Sigmoid colon (tissue), 7 donors: Measurements from ENCODE around the gene CDH22. TPM values are rescaled to one million over a fixed set of nuclear protein-coding genes. Genes with fewer than 3 reads are reported as not detected.

Source experiments
- DNase-seq: peaks from one replicate; pipeline ENCODE4 v3.0.0-alpha.2; 2019
- H3K27ac ChIP-seq, 4 donors: fragments of 200-600 bp; sonication (generic); one replicate each; pipeline ENCODE4 v1.5.1; 2016 to 2019; ENCODE audit warnings: mild to moderate bottlenecking in 1 of 4
- H3K27me3 ChIP-seq, 3 donors: fragments of 200-600 bp; sonication (generic); one replicate each; pipeline ENCODE4 v1.5.1; 2019; ENCODE audit warnings: mild to moderate bottlenecking in 1 of 3
- H3K36me3 ChIP-seq, 4 donors: fragments of 200-600 bp; sonication (generic); one replicate each; pipeline ENCODE4 v1.5.1; 2016 to 2019
- H3K4me1 ChIP-seq, 4 donors: fragments of 200-600 bp; sonication (generic); one replicate each; pipeline ENCODE4 v1.5.1; 2017 to 2019
- H3K4me3 ChIP-seq, 4 donors: fragments of 200-600 bp; sonication (generic); one replicate each; pipeline ENCODE4 v1.5.1; 2017 to 2019; ENCODE audit warnings: mild to moderate bottlenecking in 2 of 4, moderate library complexity in 1 of 4
- H3K9me3 ChIP-seq, 4 donors: fragments of 200-600 bp in 3 of 4; sonication (generic) in 3 of 4; one replicate each; pipeline versions ENCODE4 v1.5.1 to v1.6.1; 2013 to 2019
- EP300 ChIP-seq, 4 donors: sonication (generic); formaldehyde crosslinking; IDR thresholded peaks; one replicate each; pipeline ENCODE4 v1.6.1; 2017; ENCODE audit warnings: antibody characterized with exemption in 4 of 4
- POLR2A ChIP-seq, 2 donors: fragments of 450-650 bp; IDR thresholded peaks; one replicate each; pipeline ENCODE4 v1.6.1; 2016; ENCODE audit warnings: antibody characterized with exemption in 2 of 2, mild to moderate bottlenecking in 2 of 2, moderate library complexity in 2 of 2
- POLR2AphosphoS5 ChIP-seq, 4 donors: sonication (generic); formaldehyde crosslinking; IDR thresholded peaks; one replicate each; pipeline ENCODE4 v1.6.1; 2017; ENCODE audit warnings: antibody characterized with exemption in 4 of 4
- WGBS, 2 donors: extraction: QIAGEN DNeasy Blood & Tissue Kit; methylation state at CpG; one replicate each; pipeline ENCODE4 v1.1.7; 2013; 5-methylcytosine and 5-hydroxymethylcytosine counted together
- intact Hi-C: fragments of 100-400 bp; cut with DNase I; formaldehyde crosslinking; loops from one replicate; pipeline ENCODE4 v1.15.1; 2023
- polyA plus RNA-seq, 3 donors: library from polyadenylated mRNA; stranded (reverse); fragments of 200-250 nt; gene quantifications; one replicate each; pipeline ENCODE4 v1.2.3, GENCODE V29; 2013
- total RNA-seq, 4 donors: library from RNA; depleted of rRNA; stranded (reverse); fragments of >200 nt; gene quantifications; one replicate each; pipeline ENCODE4 v1.1.0, GENCODE V29; 2016
- TF ChIP-seq, protein P1 (sequence below), 4 experiments: fragments of 450-650 bp in 3 of 4; fragments of 200-600 bp in 1 of 4; IDR thresholded peaks; one replicate each; pipeline ENCODE4 v1.5.1; 2016 to 2019; ENCODE audit warnings: antibody characterized with exemption in 4 of 4, mild to moderate bottlenecking in 3 of 4, moderate library complexity in 2 of 4
- donor health status: healthy with polysubstance abuse.
- donor health status: Bipolar disorder and iron deficiency.
- donor health status: healthy.

The CDH22 gene
- total and polyA plus RNA-seq, 7 donors, result 0.06 to 0.55 (median 0.41) TPM; not detected in 4

DNA sequence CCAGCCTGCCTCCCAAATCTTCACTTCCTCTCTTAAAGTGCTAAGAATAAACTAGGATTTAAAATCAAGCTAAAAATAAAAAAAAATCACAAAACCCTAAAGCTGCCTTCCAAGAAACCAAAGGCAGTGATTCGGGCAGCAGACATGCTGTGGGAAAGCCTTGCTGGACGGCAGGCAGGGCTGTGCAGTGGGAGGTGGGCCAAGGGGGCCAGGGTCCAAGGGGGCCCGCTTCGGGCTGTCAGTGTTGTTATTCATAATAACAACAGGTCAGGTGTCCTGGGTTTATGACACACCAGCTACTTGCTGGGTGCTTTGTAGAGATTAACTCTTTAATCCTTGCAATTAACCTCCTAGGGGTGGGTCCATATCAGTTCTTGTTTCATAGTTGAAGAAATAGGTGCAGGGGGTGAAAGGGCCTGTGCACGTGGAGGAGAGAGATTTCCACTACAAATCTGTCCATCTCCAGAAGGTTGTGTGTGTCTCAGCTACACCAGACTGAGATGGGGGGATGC, 149.8 kb downstream of the CDH22 start:
- intact Hi-C loops, result no loop called here
- Histone ChIP-seq H3K36me3 (no peaks in the 10 kb centered on the region), H3K27ac (no peak overlapping the region), H3K4me1 (no peaks in the 10 kb centered on the region), H3K27me3 (peaks cover 5 to 63% (median 6%) of the 10 kb centered on the region in 3 donors), H3K4me3 (no peak overlapping the region), H3K9me3 (no peaks in the 10 kb centered on the region)
- no peak for DNase-seq
- WGBS, 2 donors, result 13 to 31% methylated on average over 5 of the region's 5 CpGs
- no peak for TF ChIP-seq POLR2AphosphoS5 (IDR thresholded peaks at IDR 0.05)
- TF ChIP-seq, protein P1, sequence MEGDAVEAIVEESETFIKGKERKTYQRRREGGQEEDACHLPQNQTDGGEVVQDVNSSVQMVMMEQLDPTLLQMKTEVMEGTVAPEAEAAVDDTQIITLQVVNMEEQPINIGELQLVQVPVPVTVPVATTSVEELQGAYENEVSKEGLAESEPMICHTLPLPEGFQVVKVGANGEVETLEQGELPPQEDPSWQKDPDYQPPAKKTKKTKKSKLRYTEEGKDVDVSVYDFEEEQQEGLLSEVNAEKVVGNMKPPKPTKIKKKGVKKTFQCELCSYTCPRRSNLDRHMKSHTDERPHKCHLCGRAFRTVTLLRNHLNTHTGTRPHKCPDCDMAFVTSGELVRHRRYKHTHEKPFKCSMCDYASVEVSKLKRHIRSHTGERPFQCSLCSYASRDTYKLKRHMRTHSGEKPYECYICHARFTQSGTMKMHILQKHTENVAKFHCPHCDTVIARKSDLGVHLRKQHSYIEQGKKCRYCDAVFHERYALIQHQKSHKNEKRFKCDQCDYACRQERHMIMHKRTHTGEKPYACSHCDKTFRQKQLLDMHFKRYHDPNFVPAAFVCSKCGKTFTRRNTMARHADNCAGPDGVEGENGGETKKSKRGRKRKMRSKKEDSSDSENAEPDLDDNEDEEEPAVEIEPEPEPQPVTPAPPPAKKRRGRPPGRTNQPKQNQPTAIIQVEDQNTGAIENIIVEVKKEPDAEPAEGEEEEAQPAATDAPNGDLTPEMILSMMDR (IDR thresholded peaks at IDR 0.05), result no peak
- TF ChIP-seq EP300 (IDR thresholded peaks at IDR 0.05), result no peak
- TF ChIP-seq POLR2A (IDR thresholded peaks at IDR 0.05), result no peak

DNA sequence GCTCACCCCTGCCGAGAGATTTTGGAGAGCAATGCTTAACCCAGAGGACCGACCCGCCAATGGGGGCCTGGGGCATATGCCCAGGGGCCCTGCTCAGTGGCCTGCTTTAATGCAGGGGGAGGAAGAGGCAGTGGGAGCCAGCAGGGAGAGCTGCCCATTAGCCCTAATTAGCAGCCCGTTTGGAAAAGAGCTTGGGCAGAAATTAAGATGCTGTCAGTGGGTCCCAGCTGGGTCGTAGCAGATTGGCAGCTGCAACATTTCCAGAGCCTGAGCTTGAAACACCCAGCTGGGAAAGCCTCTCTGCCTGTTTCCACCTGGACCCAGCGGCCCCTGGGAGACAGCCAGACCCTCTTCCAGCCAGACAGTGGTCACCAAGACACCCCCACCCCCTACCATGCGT, 150.7 kb downstream of the CDH22 start:
- Histone ChIP-seq H3K4me1 (no peaks in the 10 kb centered on the region), H3K4me3 (no peak overlapping the region), H3K9me3 (no peaks in the 10 kb centered on the region), H3K36me3 (no peaks in the 10 kb centered on the region), H3K27me3 (peaks cover 5 to 64% (median 6%) of the 10 kb centered on the region in 3 donors), H3K27ac (no peak overlapping the region)
- TF ChIP-seq POLR2AphosphoS5 (IDR thresholded peaks at IDR 0.05) (no peak), POLR2A (IDR thresholded peaks at IDR 0.05) (no peak), EP300 (IDR thresholded peaks at IDR 0.05) (no peak)
- TF ChIP-seq, protein P1 (IDR thresholded peaks at IDR 0.05), result no peak
- 51 to 58% methylated on average over 7 of the region's 7 CpGs for WGBS, 2 donors
- intact Hi-C loops, result no loop called here
- DNase-seq, result no peak

DNA sequence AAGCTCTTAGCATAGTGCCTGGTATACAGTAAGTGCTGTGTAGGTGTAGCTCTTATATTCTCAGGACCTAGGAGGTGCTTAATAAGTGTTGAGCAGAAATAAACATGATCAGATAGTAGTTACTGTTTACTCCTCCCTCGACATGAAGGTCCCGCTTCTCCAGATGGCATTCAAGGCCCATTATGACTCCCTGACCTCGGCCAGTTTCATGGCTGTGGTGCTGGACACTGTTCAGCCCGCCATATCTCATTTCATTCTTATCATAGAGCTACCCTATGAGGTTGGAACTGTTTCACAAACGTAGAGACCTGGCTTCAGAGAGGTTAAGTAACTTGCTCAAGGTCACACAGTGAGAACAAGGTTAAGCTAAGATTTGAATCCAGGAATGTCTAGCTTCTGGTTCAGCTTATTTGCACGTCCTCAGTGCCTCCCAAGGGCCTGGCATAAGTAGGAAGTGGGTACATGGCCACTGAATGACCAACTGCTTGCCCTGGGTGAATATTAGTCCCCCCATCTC, 151.2 kb downstream of the CDH22 start:
- DNase-seq, result no peak
- no peak overlapping the region for H3K4me3 ChIP-seq
- WGBS, 2 donors, result 57 to 77% methylated on average over 6 of the region's 6 CpGs
- intact Hi-C loops, result no loop called here
- peaks cover 5 to 69% (median 6%) of the 10 kb centered on the region in 3 donors for H3K27me3 ChIP-seq
- no peaks in the 10 kb centered on the region for H3K9me3 ChIP-seq
- H3K36me3 ChIP-seq, result no peaks in the 10 kb centered on the region
- TF ChIP-seq, protein P1 (IDR thresholded peaks at IDR 0.05), result no peak
- TF ChIP-seq POLR2A (IDR thresholded peaks at IDR 0.05) (no peak), EP300 (IDR thresholded peaks at IDR 0.05) (no peak), POLR2AphosphoS5 (IDR thresholded peaks at IDR 0.05) (no peak)
- no peaks in the 10 kb centered on the region for H3K4me1 ChIP-seq
- no peak overlapping the region for H3K27ac ChIP-seq

DNA sequence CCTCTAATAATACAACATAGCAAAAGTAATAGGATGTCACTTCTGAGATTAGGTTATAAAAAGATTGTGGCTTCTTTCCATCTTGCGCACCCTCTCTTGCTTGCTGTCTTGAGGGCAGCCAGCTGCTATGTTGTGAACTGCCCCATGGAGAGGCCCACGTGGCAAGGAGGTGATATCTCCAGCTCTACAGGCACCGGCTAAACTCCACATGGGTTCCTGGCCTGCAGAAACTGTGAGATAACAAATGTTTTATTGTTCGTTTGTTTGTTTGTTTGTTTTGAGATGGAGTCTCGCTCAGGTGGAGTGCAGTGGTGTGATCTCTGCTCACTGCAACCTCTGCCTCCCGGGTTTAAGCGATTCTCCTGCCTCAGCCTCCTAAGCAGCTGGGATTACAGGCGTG, 152.2 kb downstream of the CDH22 start:
- WGBS, 2 donors, result 43 to 55% methylated on average over 8 of the region's 8 CpGs
- peaks cover 6 to 69% (median 12%) of the 10 kb centered on the region in 3 donors for H3K27me3 ChIP-seq

More for the DNA sequence above, 152.2 kb downstream of the CDH22 start:
- Histone ChIP-seq H3K4me3 (no peak overlapping the region), H3K27ac (no peak overlapping the region), H3K4me1 (no peaks in the 10 kb centered on the region), H3K36me3 (no peaks in the 10 kb centered on the region), H3K9me3 (no peaks in the 10 kb centered on the region)
- TF ChIP-seq POLR2A (IDR thresholded peaks at IDR 0.05), result no peak
- no peak for TF ChIP-seq EP300 (IDR thresholded peaks at IDR 0.05)
- no peak for TF ChIP-seq POLR2AphosphoS5 (IDR thresholded peaks at IDR 0.05)
- TF ChIP-seq, protein P1 (IDR thresholded peaks at IDR 0.05), result no peak
- DNase-seq, result no peak
- intact Hi-C loops, result no loop called here
